HG03460 (cell line): ENCODE results near the gene MAPK12.

Experiments used
- ATAC-seq: cut with Tn5 transposase; IDR thresholded peaks from one replicate; pipeline ENCODE4 v1.9.1; 2021; ENCODE audit not compliant: unreplicated experiment

MAPK12 gene

DNA sequence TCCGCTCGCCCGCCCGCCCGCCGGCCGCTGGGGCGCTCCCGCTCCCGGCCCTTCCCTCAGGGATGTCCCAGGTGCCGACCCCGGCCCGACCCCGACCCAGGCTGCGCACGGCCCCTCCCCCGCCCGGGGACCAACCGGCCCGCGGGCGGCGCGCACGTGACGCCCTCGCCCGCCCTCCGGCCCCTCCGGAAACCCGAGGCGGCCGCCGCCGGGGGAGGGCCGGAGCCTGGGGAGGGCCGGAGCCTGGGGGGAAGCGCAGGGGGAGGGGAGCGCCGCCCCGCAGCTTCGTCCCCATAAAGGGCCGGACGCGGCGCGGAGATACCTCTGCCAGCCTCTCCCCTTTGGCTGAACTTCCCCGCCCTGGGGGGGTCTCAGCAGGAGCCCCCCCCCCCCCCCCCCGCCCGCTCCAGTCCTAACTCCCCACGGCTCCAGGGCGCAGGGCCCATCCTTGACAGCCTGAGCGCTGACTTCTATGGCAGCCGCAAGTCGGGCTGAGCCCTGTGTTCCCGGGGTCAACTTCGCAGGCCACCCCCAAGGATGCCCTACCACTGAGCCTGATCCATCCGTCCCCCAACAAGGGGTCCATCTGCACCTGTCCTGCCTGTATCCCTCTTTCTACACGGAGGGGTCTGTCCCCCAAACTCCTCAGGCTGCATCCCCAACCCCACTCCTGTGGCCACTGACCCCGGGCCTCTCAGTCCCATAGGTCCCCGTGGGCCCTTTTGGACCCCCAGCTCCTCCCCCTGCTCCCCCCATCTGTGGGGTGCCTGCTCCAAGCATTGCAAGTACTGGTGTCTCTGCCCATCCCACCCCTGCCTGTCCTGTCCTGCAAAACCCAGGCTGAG is at the start of gene MAPK12:
Gene MAPK12 (minus strand): TSS at position 69 of the 845 bp plus-strand sequence. CDS start 174 bp downstream, outside the sequence.
- no peak for ATAC-seq

DNA sequence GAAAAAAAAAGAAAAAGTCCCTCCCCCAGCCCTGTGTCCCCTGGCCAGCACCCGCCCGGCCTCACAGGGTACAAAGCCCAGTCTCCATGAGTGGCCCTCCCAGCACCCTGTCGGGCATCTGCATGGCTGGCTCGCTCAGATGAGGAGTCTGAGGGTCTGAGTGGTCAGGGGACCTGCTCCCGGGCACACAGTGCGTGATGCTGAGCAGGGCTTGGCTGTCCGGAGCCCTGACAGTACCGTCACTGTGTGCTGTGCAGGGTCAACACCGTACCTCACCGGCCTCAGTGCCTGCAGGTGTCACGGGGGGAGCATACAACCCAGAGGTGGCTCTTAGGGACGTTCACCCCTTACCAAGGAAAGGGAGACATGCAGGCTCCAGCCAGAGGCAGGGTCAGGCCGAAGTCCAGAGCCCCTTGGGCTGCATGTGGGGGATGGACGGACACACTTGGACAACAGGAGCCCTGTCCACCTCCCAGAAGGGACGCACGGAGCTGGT is 49.5 kb upstream of the MAPK12 start:
- no peak for ATAC-seq

DNA sequence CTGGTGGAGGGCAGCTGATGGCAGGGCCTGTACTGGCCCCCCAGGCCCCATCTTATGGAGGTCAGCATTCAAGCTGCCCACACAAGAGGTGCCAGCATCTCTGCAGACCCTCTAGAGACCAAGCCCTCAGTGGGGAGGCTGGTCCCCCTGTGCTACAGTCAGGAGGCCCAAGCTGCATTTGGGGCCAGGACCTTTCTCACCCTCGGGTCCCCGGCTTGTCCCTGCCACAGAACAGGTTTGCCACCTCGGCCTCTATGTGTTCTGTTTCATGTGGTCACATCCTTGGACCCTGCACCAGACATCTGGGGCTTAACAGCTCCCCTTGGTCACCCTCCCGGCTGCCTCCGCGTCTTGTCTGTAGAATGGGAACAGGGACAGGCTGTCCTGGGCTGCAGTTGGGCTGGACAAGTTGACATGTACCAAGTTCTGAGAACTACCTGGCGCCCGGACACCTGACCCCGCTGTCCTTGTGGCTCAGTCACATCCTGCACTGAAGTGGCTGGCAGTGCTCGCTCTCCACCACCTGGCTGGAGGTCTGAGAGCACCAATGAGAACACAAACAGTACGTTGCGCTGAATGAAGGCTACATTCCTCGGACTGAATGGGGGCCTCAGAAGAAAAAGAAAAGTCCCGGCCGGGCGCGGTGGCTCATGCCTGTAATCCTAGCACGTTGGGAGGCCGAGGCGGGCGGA is 48.7 kb upstream of the MAPK12 start:
- no peak for ATAC-seq

DNA sequence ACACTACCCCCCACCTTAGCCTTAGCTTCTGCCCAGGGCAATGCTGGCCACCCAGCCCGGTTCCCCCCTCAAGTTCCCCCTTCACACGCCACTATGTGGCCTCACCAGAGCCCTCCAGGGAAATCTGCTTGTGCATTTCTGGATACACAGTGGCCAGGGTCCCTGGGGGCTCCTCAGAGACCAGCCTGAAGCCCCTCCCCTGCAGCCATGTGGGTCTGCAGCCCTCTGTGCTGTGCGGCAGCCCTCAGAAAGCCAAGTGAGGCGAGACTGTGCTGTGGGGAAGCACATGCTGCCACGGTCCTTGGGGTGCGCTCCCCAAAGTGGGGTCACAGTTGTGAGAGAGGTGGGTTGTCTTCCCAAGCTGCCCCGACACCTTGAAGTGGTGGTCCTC is 48.1 kb upstream of the MAPK12 start:
- ATAC-seq = no peak

DNA sequence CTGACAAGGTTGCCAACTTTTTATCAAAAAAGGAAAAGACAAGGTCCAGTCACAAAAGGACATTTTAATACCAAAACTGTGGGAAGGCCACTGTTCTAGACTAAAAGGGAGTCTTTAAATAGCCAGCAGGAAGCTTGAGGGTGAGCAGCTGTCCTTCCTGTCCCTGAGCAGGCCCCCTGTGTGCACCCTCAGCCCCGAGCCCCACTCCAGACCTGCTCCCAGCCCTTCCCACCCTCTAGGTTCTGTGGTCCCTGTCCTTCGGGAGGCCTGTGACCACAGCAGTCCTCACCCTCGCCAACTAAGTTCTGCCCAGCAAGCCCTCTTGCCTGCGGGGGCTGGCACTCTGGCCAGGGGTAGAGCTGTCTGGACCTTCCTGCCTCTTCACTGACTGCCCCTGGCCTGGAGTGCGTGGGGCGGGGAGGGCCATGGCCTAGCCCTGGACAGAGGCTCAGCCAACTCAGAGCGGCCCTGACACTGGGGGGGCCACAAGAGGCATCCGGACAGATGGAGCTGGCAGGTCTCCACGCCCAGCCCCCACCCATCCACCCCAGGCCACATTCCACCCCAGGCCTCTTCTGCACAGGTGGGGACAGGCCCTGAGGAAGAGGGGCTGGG is 47.6 kb upstream of the MAPK12 start:
- no peak for ATAC-seq

DNA sequence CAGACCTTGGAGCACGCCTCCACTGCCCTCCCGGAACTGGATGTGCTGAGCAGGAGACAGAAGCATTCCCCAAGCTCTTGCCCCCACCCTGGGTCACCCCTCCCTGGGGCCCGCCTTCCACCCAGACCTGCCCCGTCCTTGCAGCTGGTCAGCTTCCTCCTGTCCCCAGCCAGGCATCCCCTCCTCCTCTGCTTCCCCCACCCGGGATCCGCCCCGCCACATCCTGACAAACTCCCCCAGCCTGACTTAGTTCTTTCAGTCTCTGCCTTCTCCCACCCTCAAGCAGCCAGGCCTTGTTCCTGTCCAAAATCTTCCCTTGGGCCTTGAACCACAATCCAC is 47.1 kb upstream of the MAPK12 start:
- ATAC-seq = no peak

DNA sequence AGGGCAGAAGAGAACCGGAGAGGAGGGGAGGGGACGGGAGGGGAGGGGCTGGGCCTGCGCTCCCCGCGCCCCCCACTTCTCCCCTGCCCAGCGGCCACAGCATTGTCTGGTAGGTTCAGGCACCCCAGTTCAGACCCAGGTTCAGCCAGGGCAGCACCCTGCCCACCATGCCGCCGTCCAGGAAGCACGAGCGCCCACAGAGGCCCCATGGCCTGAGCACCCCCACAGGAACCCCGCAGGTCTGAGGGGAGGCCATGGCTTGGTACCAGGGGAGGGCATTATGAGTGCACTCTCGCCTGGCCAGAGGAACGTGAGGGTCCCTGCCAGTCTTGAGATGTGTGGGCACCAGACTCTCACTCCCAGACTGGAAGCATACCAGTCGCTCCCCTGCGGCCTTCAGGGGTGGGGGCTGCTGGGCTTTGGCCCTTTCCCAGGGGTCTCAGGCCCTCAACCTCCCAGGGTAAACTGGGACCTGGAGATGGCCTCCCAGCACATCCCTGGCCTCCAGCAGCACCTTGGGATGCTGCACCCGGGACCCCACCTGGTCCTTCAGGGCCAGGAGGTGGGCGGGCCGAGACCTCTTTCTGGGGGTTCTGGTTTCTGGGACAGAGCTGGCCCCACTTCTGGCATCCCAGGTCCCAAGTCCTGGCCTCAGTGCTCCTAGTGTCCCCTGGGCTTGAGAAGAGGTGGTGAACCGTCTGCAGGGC is 46.6 kb upstream of the MAPK12 start:
- no peak for ATAC-seq

DNA sequence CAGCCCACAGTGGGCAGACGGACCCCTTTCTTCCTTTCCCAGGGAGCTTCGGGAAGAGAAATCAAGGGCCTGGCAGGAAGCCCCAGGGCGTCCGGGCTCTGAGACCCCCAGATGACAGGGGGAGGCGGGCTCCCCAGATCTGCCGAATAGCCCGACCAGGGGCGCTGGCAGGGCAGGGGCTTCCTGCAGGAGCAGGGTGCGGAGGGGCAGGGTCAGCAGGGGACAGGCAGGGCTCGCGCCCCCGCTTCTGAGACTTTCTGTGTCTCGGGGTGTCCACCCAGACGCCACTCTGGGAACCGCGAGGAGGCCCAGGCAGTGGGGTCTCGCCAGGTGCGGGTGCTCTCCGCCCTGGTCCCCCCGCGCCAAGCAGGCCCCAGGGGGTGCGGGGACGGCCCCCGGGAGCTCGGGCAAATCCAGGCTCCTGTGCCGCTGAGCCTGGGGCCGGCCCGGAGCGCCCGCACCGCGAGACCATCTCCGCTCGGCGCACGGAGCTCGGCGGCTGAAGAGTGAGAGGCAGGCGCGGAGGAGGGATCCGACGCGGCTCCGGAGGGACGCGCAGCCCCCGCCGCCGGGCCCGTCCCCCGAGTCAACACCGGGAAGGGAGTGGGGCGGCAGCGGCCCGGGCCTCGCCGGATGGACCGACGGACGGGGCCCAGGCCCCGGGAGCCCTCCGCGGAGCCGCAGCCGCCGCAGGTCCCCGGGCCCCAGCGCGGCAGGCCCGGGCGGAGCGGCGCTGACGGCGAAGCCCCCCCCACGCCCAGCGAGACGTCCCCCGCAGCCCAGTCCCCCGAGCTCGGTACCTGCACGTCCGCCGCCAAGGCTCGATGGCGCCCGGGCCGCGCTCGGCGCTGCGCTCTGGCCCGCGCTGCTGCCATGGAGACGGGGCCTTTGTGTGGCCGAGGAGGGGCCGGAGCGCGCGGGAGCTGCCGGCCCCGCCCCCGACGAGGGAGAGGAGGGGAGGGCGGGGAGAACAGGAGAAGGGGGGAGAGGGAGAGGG is 45.6 kb upstream of the MAPK12 start, which contains the start of gene PLXNB2:
Gene PLXNB2 (minus strand): TSS at position 894 of the 997 bp plus-strand sequence. CDS start 17,062 bp downstream, outside the sequence.
- no peak for ATAC-seq

DNA sequence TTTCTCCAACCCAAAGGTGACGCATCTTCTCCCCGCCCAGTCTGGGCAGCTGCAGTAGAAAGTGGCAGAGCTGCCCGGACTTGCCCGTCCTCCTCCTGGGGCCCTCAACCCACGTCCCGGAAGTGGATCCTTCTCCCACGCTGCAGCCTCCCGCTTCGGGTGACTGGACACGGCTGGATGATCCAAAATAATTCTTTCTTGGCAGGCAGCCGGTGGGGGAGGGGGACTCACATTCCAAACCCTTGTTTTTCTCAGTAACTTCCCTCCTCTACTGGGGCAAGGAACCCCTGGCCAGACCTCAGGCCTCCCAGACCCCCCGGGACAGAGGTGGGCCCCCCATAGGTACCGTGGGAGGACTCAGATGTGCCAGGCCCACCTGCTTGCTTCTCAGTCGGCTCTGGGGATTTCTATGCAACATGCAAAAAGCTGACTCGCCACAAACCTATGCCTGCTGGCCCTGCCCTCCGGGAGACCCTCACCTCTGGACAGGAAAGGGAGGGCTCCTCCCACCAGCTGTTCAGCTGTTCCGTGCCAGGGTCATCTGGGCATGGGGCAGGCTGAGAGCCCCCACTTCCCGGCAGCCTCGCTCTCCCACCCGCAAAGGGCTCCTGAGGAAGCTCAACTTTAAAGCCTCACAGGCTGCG is 44.6 kb upstream of the MAPK12 start:
- no peak for ATAC-seq

DNA sequence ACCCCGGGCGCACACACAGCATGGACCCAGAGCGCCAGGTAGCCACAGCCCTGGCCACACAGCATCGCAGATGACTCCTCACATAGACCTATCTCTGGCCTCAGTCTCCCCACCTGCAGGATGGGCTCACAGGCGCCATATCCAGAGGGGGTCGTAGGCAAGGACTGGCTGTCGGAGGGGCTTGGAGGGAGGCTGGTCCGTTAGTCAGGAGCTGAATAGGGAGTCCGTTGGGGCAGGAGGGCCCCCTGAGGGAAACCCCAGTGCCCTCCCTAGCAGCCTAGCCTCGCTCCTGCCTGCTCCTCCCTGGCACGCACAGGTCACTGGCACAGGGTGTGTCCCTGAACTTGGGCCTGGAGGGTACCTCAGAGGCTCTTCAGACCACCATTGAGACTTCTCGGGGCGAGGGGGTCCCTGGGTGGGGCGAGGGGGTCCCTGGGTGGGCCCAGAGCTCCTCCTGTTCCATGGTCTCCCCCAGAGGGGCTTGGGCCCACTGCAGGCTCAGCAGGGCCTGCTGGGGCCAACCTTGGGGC is 44.0 kb upstream of the MAPK12 start:
- ATAC-seq = no peak

DNA sequence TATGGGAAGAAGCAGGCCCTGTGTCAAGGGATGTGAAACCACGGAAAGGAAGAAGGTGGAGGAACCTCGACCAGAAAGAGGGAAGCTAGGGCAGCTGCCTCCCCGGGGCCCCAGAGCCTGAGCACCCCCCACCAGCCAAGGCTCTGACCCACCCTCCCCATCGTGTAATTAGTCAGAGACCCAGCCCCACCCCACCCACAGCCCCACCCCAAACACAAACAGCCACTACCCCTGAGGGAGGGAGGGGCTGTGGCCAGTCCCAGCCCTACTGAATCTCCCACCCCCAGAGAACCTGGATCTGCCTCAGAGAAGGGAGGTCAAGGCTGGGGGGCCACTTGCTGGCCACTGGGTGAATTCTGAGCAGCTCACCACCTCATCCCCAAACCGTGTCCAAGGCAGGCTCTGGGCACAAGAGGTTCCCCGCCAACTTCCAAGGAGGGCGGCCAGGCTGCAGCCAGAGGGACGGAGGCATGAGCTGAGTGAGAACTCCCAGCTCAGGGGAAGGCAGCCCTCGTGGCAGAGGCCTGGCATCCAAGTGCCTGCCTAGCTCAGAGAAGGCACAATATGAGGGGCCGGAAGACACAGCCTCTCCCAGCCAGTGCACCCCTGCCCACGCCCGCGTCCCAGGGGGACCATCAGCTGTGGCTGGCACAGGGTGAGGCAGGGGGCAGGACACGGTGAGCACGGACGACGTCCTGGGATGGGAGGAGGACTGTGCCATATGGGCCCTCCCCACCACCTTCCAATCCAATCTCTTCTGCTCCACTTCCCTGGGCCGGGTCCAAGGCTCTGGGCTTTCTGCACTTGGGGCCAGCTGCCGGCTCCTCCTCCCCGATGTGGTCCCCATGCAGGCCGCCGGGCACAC is 43.3 kb upstream of the MAPK12 start:
- no peak for ATAC-seq

DNA sequence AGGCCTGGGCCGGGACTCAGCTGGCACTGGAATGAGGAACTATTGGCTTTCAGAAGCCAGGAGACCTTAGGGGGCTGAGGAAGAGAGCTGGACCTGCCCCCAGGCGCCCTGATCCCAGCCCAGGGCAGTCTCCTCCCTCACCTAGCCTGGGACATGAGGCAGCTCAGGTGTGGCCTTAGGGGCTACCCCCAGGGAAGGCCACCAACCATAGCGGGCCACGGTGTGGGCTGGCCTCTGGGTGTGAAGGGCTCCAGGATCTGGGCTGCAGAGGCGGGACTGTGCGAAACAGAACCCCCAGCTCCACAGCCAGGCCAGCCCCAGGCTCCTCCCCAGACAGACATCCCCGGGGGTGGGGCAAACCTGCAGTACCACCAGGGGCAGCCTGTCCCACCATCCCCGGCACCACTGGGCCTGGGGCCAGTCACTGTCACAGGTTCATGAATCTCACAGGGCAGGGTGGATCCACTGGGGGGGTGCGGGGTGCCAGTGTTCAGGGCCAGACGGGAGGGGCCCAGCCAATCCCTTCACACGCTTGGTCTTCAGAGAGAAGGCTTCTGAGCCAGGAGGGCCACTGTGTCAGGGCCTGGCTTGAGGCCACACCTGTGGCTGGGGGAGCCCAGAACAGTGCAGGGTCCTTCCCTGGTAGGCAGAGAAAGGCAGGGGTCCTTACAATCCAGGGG is 42.5 kb upstream of the MAPK12 start:
- no peak for ATAC-seq

DNA sequence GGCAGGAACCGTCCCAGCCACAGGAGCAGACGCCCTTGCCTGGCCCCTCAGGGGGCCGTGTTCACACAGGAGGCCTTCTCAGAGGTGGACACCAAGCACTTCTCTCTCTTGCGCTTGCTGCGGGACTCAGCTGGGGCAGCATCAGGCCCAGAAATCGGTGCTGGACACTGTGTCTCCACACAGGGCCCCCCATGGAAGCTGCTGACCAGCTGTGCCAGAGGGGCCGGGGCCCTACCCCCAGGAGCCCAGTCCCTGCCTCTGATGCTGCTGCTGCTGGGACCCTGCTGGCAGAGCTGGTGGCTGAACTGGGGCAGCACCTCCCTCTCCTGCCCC is 42.0 kb upstream of the MAPK12 start:
- ATAC-seq = no peak

DNA sequence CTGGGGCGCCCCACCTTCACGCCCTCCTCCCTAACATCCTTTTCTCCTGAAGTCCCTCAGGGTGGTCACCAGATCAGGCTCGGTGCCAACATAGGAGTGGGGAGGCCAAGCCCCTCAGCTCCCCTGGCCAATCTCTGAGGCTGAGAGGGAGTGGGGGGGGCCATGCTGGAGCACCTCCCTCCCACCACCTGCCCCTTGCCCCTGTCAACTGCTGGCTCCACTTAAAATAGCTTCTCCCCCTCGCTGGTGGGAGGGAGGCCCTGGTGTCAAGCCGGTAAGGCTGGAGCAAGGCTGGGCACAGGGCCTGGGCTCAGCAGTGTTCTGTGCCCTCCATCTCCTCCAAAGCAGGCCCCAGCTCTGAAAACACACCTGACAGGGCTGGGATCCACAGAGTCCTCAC is 41.1 kb upstream of the MAPK12 start:
- ATAC-seq = no peak

DNA sequence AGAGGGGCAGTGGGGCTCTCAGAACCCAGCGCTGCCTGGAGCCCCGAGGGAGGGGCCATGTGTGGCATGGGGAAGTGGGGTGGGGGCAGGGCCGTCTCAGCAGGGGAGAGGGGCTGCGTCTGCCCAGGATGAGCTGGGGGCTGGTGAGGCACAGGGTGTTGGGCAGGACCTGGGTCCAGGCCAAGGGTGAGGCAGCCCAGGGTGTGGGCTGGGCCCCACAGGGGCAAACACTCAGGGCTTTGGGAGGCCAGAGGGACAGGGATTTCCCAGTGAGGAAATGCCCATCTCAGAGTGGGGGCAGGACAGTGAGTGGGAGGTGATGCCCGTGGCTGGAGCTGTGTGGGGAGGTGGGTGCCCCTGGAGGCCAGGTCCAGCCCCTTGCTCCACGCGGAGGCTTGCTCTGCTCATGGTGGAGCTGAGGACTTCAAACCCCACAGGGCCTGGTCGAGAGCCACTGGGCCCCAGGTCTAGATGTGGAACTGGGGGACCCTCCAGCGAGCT is 40.6 kb upstream of the MAPK12 start:
- no peak for ATAC-seq

DNA sequence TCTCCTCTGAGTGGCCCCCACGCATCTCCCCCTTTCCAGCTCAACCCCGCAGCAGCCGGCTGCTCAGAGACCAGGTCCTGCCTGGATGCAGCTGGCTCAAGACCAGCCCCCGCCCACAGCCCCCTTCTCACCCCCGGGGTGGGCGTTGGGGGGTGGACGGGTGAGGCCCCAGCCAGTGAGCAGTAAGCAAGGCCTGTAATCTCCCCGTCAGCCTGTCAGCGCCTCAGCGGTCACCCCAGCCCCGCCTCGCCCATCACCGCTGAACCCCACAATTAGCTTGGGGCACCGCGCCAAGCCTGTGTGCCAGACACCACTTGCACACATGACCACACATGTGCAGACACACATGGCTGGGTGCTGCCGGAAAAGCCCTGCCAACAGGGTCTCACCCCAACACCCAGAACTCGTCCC is 40.1 kb upstream of the MAPK12 start:
- ATAC-seq = no peak

DNA sequence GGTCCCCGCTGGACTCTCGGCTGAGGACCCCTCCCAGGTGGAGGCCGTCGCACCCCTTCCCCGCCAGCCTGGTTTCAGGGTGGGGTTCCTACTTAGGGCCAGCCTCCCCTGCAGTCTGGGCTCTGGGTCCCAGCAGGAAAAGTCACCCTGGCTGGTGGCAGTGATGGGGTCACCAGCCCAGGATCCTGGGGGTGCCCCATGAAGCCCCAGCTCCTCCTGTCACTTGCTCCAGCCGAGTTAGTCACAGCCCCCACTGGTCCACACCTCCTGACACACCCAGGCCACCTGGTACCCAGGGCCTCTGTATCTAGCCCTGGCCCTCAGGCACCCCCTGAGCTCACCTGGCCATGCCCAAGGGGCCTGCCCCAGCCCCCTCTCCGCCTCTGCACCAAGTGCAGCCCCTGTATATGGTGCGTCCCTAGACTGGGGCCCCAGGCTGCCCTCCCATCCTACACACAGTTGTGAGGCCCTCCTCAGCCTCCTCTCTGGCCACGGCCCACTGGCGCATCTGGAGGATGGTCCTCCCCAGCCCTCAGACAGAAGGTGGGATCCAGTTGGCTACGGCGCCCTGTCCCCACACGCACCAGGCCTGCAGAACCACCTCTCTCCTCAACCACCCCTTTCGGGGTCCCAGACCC is 39.3 kb upstream of the MAPK12 start:
- no peak for ATAC-seq
